GM18909 (cell line): ENCODE data around the gene DENND6A.
"Not testable (repeated sequence)": the region's sequence is repeated elsewhere in the genome, so short reads cannot be mapped to it uniquely, and the experiment has no call there.

Experiments
- ATAC-seq: cut with Tn5 transposase; IDR thresholded peaks from one replicate; pipeline ENCODE4 v1.9.1; 2021; ENCODE audit warnings: mild to moderate bottlenecking; ENCODE audit not compliant: unreplicated experiment, poor library complexity

The DENND6A gene

DNA sequence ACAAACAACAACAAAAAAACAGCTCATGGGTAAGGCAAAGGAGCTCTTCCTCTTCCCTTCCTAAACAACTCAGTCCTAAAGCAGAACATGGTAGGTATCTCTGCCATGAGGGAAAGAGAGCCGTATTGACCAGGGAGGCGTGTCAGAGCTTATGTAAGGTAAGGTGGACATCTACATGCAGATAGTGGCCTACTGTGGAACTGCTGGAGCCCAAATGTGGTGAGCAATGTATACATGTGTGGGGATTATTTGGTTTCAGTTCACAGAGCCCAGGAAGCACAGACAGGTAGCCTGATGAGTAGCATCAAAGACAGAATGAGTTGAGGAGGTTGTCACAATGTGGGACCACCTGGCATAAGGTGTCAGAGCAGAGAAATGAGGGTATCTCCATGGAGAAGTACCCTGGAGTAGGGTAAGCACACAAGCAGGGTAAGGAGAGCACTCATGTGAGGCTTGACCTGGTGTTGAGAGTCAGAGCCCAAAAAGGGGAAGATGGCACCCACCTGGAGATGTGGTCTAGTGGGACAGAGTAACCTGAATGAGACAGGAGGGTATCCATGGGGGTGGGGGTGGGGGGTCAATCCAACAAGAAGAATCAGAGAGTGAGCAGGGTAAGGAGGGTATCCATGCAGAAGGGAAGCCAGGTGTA lies 45.5 kb downstream of the DENND6A start:
- ATAC-seq = no peak

DNA sequence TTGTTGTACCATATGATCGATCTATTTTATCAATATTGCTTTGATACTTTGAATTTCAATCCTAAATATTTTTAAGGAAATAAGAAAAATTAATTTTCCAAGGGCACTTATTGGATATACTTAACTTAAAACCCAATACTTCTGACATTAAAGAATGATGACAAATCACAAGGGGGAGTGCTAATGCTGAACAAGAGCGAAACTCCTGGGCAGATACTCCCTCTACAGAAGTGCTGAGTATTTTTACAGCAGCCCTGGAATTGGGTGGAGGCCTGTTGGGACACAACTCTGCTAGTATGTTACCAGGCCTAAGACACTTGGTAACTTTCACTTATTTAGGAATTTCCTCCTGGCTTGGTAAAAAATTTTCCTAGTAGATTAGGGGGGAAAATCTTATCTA lies 46.2 kb downstream of the DENND6A start:
- ATAC-seq = no peak

DNA sequence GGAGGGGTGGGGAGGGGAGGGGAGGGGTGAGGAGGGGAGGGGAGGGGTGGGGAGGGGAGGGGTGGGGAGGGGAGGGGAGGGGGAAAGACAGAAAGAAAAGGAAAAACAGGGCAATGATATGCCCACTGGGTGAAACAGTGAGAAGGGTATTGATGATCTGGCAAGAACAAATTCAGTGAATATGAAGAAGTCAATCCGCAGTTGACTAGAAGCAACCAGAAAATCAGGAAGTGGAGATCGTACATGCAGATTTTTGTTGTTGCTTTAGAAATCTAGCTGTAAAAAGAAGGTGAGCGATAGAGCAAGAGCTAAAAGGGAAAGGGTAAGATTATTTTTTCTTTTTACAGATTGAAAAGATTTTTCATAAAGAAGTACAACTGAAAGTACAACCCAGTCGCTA lies 48.1 kb downstream of the DENND6A start:
- ATAC-seq = no peak

DNA sequence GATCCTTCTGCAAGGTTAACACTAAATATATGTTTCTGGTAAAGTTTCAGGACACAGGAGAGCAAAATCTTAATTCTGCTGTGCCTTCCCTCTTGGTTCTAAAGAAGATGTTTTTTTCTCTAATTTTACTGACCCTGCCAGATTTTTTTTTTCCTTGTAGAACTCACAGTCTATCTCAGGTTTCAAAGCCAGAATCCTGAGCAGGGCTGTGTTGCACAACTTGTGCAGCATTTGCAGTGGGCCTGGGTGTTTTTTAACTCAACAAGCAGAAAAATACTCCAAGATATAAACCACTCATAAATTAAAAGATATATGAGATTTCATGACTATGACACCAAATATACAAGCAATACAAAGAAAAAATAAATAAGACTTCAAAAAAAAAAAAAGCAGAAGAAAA lies 55.5 kb downstream of the DENND6A start:
- ATAC-seq = no peak

DNA sequence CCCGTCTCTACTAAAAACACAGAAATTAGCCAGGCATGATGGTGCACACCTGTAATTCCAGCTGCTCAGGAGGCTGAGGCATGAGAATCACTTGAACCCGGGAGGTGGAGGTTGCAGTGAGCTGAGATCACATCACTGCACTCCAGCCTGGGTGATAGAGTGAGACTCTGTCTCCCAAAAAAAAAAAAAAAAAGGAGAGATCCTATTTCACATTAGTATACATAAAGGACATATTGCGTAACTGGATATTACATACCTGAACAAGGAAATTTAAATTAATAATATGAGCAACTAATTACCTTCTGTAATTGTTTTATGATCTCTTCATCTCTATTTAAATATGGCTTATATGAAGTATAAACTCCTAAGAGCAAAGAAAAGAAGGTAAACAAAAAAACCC lies 58.6 kb downstream of the DENND6A start:
- ATAC-seq = not testable (repeated sequence)

DNA sequence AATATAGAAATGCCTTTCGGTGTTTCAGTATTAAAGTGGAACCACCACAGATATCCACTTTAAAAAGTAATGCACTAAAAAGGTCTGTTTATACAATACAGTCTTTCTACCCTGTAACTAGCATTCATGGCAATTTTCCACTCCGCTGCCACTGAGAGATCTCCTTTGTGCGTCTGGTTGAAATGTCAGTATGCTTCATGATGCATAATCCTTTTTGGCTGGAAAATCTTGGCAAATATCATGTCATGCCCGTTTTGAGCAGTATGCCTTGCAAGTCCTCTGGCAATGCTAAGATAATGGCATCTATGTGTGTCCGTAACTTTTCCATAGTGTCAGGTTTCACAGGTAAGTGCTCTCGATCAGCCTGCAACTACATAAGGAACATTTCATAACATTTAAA lies 64.9 kb downstream of the DENND6A start:
- ATAC-seq = no peak

DNA sequence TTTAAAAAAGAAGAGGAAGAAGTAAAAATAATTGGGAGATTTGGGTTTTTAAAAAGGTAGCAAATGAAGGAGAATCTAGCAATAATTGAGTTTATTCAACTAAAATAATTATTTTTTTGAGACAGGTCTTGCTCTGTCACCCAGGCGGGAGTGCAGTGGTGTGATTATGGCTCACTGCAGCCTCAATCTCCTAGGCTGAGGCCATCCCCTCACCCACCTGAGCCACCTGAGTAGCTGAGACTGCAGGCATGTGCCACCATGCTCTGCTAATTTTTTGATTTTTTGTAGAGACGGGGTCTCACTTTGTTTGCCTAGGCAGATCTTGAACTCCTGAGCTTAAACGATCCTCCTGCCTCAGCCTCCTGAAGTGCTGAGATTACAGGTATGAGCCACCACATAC lies 68.1 kb downstream of the DENND6A start:
- ATAC-seq = no peak

DNA sequence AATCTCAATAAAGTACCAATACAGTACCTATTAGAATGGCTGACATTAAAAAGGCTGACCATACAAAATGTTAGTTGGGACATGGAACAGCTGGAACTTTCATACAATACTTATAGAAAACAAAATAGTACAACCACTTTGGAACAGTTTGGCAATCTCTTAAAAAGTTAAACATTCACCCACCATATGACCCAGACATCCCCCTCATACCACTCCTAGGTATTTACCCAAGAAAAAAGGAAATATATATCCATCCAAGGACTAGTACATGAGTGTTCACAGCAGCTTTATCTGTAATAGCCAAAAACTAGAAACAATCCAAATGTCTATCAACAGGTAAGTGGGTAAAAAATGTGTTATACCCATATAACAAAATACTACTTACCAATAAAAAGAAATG lies 70.5 kb downstream of the DENND6A start:
- no peak for ATAC-seq

DNA sequence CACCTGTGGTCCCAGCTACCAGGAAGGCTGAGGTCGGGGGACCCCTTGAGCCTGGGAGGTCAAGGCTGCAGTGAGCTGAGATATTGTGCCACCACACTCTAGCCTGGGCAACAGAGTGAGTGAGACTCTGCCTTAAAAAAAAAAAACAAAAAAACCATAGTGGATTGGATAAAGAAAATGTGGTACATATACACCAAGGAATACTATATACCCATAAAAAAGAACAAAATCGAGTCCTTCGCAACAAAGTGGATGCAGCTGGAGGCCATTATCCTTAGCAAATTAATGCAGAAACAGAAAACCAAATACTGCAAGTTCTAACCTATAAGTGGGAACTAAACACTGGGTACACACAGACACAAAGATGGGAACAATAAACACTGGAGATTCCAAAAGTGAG lies 75.1 kb downstream of the DENND6A start:
- no peak for ATAC-seq

DNA sequence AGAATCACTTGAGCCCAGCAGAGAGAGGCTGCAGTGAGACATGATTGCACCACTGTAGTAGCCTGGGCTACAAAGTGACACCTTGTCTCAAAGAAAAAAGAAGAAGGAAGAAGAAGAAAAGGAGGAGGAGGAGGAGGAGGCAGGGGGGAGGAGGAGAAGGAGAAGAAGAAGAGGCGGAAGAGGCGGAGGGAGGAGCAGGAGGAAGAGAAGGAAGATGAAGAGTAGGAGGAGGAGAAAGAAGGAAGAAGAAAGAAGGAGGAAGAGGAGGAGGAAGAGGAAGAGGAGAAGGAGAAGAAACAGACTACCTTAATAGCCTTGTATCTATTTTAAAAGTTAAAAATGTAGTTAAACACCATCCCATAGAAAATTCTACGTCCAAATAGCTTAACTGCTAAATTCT lies 76.6 kb downstream of the DENND6A start:
- ATAC-seq = no peak

DNA sequence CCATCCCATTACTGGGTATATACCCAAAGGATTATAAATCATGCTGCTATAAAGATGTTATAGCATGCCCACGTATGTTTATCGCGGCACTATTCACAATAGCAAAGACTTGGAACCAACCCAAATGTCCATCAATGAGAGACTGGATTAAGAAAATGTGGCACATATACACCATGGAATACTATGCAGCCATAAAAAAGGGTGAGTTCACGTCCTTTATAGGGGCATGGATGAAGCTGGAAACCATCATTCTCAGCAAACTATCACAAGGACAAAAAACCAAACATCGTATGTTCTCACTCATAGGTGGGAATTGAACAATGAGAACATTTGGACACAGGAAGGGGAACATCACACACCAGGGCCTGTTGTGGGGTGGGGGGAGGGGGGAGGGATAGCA lies 81.0 kb downstream of the DENND6A start:
- ATAC-seq = not testable (repeated sequence)

DNA sequence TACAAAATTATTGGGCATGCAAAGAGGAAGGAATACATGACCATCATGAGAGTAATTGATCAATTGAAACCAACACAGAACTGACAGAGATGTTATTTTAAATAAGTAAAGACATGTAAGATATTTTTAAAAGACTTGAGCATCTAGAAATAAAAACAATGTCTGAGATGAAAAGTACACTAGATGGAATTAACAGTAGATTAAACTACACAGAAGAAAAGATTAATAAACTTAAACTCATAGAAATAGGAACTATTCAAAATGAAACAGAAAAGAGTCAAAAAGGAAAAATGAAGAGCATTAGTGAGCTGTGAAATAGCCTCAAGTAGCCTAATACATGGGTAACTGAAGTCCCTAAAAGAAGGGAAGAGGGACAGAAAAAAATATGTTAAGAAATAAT lies 87.2 kb downstream of the DENND6A start:
- no peak for ATAC-seq

DNA sequence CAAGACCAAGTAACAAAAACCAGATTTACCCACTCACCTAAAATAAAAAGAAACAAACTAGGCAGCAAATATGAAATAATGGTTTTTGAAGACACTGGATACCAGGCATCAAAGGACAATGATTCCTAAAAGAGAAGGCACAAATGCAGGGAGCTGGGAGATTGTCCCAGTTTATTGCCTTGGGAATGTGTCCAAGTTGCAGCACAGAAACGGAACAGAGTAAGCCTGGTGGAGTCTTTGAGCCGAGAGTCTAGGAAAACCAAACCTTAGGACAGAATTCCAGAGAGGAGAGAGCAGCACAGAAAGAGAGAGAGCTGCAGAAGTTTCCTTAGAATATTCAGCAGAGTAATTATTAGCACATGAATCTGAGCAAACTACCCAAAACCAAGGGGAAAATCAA lies 87.9 kb downstream of the DENND6A start:
- ATAC-seq = no peak

DNA sequence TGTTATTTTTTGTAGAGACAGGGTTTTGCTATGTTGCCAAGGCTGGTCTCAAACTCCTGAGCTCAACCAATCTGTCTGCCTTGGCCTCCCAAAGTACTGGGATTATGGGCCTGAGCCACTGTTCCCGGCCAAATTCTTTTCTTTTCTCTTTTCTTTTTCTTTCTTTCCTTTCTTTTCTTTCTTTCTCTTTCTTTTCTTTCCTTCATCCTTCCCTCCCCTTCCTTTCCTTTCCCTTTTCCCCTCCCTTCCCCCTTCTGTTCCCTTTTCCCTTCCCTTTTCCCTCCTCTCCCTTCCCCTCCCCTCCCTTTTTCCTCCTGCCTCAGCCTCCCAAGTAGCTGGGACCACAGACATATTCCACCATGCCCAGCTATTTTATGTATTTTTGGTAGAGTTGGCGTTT lies 92.7 kb downstream of the DENND6A start:
- no peak for ATAC-seq

DNA sequence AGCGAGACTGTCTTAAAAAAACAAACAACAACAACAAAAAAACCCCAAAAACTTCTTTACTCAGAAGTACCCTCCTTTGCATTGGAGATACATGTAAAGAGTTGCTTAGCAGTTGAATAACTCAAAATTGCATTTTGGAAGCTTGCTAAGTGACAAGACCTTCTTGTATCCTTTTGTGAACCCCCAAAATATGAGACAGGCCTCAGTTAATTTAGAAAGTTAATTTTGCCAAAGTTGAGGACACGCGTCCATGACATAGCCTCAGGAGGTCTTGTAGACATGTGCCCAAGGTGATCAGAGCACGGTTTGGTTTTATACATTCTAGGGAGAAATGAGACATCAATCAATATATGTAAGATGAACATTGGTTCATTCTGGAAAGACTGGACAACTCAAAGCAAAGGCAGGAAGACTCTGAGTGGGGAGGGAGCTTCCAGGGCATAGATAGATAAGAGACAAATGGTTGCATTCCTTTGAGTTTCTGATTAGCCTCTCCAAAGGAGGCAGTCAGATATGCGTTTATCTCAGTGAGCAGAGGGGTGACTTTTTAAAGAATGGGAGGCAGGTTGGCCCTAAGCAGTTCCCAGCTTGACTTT lies 94.0 kb downstream of the DENND6A start:
- no peak for ATAC-seq

DNA sequence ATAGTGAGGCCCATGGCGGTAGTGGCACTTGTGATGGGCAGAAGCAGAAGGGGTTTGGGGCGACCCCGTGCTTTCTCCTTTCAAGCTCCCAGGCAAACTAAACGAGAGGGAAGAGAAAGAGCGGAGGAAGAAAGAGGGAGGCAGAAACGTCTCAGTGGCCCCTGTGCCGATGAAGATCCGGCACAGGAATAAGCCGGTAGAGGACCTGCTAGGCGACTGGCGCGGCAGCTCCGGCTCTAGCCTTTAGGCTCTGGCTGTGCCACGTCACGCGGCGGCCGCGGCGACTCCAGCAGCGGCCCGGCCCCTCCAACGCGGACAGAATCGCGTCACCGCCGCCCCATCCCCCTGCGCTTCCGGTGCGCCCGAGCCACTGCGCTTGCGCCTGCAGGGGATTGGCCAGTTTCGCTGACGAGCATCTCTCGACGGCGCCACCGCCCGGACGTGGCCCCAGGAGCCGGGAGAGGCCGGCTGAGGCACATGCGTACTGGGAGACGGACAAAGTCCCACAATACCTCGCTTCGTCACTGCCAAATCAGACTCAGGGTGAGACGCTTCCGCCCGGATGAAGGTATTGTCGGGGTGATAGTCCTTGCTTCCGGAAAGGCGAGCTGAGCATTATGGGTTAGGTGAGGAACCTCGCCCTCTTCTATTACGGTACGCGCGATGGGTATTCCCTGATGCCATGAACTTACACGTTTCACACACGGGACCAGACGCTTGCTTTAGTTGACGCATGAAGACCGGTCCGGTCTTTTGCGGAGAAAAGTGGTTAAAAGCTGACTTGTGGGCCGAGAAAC lies 95.6 kb downstream of the DENND6A start, which contains the start of gene ARF4:
ARF4 (minus strand) TSS at position 218 of the 797 bp plus-strand sequence; CDS start at position 14, 204 bp downstream.
- ATAC-seq = peak; percentile 95

DNA sequence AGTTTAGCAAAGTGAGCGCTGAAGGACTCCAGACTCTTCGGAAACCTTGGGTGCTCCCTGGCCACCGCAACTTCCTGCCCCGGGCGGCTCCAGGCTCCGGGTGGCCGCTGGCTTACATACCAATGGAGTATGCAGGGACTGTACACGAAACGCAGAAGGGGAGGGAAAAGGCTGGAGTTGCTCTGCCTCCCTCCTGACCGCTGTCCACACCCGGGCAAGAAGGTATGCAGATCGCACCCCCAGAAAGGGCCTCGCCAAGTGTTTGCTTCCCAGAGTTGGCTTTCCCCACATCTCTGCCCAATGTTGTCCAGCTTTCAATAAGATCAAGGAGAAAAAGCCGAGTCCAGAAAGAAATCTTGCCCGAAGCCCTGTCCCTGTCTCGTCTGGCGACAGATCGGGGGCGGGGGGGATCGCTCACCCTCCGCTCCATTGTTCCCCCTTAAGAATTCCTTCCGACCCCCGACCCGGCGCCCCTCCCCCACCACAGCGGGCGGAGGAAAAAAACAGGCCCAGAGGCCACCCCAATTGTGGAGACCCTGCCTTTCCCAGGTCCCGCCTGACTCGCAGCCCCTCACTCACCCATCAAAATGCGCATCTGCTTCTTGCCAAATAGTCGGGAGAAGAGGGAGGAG lies 96.3 kb downstream of the DENND6A start:
- ATAC-seq = no peak

DNA sequence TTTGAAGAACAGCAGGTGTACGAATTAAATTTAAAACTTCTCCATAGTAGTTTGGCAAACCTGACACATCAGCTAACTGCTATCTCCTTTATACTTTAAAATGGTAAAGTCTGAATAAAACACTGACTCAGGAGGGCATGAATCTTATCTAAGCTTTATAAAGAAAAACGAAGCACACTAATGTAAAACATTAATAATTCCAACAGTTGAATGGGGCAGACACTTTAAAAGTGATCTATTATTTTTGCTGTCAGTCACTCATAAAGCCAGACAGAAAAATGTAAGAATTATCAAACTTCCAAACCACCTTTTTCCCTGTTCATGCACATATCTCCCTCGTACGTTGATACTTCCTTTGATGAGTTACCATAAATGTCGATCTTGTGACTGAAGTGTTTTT lies 98.3 kb downstream of the DENND6A start:
- no peak for ATAC-seq

DNA sequence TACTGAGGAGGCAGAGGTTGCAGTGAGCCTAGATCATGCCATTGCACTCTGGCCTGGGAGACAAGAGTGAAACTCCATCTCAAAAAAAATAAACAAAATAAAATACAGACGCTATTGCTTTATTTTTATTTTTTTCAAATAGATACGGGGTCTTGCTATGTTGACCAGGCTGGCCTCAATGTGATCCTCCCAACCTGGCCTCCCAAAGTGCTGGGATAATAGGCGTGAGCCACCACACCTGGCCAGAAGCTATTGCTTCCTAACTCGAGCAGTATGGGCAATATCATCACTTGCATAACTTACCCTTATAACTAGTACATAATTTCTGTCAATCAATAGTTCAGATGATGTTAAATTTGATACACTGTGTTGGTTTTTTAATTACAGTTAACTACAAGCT lies 98.7 kb downstream of the DENND6A start:
- ATAC-seq = no peak

DNA sequence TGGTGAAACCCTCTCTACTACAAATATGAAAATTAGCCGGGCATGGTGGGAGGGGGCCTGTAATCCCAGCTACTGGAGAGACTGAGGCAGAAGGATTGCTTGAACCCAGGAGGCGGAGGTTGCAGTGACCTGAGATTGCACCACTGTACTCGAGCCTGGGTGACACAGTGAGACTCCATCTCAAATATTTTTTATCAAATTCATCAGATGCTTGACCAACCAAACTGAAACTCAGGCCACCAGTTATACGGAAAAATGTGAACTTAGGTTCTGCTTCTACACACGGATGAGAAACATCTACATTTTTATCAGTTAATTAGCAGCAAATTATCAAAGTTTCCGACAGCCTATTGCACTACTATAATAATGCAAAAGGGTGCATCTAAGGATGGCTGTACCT lies 100.6 kb downstream of the DENND6A start:
- no peak for ATAC-seq

DNA sequence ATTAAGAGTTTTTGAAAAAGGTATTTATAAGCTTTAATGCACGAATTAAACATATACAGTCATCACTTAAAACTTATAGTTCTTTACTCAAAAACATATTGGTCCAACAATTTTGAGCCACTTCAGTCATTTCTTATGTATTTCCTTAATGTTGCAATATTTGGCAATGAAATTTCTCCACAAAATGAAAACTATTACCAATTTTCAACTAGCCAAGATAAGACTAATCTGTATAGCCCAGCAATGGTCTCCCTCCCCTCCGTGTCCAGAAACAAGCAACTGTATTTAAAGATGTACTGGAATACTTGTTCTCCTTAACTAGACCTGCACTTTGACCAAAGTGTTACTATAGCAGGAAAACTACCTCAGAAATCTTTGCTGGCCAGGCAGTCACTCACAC lies 105.0 kb downstream of the DENND6A start:
- no peak for ATAC-seq
